GM12892 (cell line): ENCODE measurements around the gene MACROD2.

Experiments used
- POLR2A ChIP-seq: IDR thresholded peaks from 2 replicates; pipeline ENCODE4 v1.6.1; 2011; ENCODE audit warnings: low read depth, low read length, control low read depth
- TAF1 ChIP-seq: IDR thresholded peaks from 2 replicates; pipeline ENCODE4 v1.6.1; 2011; ENCODE audit warnings: low read depth, mild to moderate bottlenecking, control low read depth, low read length, borderline replicate concordance

GRCh38 chr20:15031546-15032351, 1036.4 kb downstream of the MACROD2 start:
- no peak for TF ChIP-seq POLR2A
- no peak for TF ChIP-seq TAF1
